ENCODE data around the gene POLR3H.

DNA sequence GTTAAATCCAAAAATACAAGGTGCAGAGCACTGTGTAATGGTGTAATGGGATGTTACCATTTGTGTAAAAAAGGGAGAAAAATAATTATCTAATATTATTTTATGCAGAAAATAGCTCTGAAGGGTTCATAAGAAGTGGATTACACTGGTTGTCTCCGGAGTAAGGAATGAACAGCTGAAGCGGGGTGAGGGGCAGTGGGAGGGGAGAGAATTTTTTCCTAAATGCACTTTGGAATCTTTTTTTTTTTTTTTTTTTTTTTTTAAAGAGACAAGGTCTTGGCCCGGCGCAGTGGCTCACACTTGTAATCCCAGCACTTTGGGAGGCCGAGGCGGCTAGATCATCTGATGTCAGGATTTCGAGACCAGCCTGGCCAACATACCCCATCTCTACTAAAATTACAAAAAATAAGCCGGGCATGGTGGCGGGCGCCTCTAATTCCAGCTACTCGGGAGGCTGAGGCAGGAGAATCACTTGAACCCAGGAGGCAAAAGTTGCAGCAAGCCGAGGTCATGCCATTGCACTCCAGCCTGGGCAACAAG lies 6.8 kb upstream of the POLR3H start:
- TF ChIP-seq, protein P1, sequence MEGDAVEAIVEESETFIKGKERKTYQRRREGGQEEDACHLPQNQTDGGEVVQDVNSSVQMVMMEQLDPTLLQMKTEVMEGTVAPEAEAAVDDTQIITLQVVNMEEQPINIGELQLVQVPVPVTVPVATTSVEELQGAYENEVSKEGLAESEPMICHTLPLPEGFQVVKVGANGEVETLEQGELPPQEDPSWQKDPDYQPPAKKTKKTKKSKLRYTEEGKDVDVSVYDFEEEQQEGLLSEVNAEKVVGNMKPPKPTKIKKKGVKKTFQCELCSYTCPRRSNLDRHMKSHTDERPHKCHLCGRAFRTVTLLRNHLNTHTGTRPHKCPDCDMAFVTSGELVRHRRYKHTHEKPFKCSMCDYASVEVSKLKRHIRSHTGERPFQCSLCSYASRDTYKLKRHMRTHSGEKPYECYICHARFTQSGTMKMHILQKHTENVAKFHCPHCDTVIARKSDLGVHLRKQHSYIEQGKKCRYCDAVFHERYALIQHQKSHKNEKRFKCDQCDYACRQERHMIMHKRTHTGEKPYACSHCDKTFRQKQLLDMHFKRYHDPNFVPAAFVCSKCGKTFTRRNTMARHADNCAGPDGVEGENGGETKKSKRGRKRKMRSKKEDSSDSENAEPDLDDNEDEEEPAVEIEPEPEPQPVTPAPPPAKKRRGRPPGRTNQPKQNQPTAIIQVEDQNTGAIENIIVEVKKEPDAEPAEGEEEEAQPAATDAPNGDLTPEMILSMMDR (conservative IDR thresholded peaks at IDR 0.05; ENCODE audit: low read depth, low read length) = no peak
- no peak for TF ChIP-seq EZH2 (IDR thresholded peaks at IDR 0.05; ENCODE audit: borderline replicate concordance, low read depth, low read length, poor library complexity, severe bottlenecking)

Measured in A673 (cell line).